GM13977 (cell line): Measurements from ENCODE around the gene AKAP13.

Source experiments
- DNase-seq: peaks from one replicate; pipeline ENCODE4 v3.0.0; 2012; ENCODE audit warnings: low spot score
- CTCF ChIP-seq: IDR thresholded peaks from 2 replicates; pipeline ENCODE4 v1.5.1; 2012; ENCODE audit warnings: mild to moderate bottlenecking, control low read depth; ENCODE audit not compliant: insufficient read depth; ENCODE audit errors: extremely low read depth, missing control alignments
- in situ Hi-C: fragments of 300-500 bp; cut with MboI; formaldehyde crosslinking; loops from one replicate; pipeline ENCODE4 v1.12.0; 2022; ENCODE audit warnings: low sequenced_read_pairs, low pct_unique_long_range_greater_than_20kb, mixed read lengths, inconsistent platforms; ENCODE audit not compliant: unreplicated experiment

Gene AKAP13

DNA sequence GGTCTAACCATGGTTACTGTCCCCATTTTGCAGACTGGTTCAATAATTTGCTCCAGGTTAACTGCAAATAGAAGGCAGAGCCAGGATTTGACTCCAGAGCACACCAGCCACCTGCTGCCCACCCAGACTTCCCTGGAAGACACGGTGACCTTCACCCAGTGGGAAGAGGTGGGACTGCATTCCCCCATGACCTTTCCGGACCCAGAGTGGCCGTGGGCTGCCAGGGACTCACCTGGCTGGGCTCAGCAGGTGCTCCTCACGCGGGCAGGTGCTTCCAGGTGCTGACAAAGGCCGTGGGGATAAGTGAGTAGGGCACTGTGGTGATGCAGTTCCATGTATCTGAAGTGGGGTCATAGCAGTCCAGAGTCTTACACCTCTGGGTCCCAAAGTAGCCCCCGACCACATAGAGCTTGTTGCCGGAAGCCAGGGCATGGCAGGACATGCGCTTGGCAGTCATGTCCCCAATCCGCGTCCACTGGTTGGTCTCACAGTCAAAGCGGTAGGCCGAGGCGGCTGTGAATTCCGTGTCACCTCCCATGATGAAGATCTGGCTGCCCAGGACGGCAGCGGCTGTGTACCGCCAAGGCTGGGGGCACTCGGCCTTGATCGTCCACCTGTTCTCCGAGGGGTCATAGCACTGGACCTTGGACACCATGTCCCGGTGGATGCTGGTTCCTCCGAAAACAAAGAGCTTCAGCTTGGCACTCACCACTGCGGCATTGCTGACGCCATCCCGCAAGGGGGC is 387.6 kb downstream of the AKAP13 start:
- in situ Hi-C loops: no loop called here
- TF ChIP-seq CTCF: no peak
- DNase-seq: no peak

- in situ Hi-C loops: no loop called here
- TF ChIP-seq CTCF: no peak
Measured at GRCh38 chr15:85768595-85769168, 388.3 kb downstream of the AKAP13 start.

DNA sequence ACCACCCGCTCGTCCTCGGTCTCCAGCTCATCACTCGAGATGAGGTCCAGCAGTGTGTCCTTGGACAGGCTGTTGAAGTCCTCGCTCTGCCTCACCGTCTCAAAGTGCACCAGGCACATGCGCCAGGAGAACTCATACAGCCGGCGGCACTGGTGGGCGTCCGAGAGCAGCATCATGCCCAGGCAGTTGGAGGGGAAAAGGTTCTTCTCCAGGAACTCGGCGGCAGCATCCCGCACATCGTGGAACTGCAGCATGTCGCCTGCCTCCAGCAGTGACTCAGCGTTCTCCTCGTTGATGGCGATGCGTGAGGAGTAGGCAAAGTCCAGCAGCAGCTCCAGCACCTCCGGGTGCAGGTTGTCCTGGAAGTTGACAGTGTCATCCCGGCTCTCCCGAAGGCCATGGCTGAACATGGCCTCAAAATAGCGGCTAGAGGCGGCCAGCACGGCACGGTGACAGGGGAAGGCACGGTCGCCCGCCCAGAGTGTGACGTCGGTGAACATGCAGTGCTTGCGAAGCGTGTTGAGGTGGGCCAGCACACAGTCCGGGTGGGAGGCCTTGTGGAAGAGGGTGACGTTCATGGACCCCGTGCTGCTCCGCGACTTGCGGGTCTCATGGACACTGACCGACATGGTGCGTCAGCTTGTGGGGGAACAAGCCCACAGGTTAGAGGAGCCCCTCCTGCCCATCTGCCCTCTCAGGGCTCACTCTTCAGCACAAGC is 388.9 kb downstream of the AKAP13 start:
- DNase-seq: no peak
- TF ChIP-seq CTCF: no peak
- in situ Hi-C loops: no loop called here

More at GRCh38 chr15:85768595-85769168, 388.3 kb downstream of the AKAP13 start:
- DNase-seq: no peak

- in situ Hi-C loops: no loop called here
- no peak for TF ChIP-seq CTCF
- no peak for DNase-seq
Measured at GRCh38 chr15:85770096-85771041, 390.0 kb downstream of the AKAP13 start.

DNA sequence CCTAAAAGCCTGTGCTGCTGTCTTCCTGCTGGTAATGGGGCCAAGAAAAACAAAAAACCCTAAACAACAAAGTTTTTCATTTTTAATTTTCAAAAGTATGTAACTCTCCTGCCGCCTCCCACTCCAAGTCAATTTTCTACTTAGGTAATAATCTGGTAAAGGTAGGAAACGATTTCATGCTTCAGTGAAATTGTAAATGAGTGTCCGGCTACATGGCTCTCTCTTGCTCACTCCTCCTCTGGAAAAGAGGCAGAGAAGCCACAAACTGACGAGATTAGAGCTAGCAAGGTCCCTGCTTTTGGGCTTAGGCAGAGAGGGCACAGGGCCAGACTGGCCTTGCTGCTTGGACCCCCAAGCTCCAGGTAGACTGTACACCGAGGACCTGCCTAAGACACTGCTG is 390.9 kb downstream of the AKAP13 start:
- in situ Hi-C loops: no loop called here
- no peak for DNase-seq
- no peak for TF ChIP-seq CTCF
